Endothelial cell of umbilical vein (primary cell): ENCODE results near the gene STK39.

Source experiments
- POLR2A ChIP-seq: IDR thresholded peaks from 2 replicates; pipeline ENCODE4 v1.6.1; 2012; ENCODE audit warnings: low read depth, mild to moderate bottlenecking, control low read depth, low read length
- POLR2AphosphoS5 ChIP-seq: IDR thresholded peaks from 2 replicates; pipeline ENCODE4 v1.6.1; 2012; ENCODE audit warnings: low read depth, mild to moderate bottlenecking, control low read depth, low read length, moderate library complexity; ENCODE audit not compliant: insufficient read depth
- TF ChIP-seq, protein P1 (sequence below): IDR thresholded peaks from 2 replicates; pipeline ENCODE4 v1.6.1; 2011; ENCODE audit not compliant: insufficient read depth, insufficient read length

DNA sequence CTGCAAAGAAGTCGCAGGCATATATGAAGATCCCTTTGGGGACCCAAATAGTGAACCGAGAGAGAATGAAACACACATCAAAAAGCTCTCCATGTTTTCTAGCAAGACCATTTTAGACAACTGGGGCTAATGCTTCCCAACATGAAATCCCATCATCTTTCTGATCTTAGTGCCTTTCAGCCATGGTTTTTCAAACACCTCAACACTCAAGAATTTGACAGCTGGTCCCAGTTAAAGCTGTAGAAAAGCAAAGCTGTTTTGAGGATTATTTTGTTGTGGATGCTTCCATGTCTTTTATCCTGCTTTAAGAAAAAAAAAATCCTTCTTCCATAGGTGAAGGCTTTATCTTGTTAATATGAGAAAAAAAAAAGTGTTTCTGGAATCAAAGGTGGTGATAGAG lies 259.1 kb downstream of the STK39 start:
- TF ChIP-seq, protein P1, sequence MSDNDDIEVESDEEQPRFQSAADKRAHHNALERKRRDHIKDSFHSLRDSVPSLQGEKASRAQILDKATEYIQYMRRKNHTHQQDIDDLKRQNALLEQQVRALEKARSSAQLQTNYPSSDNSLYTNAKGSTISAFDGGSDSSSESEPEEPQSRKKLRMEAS, result no peak
- TF ChIP-seq POLR2AphosphoS5, result no peak
- no peak for TF ChIP-seq POLR2A
